ENCODE data around the gene ABCD3. TPM values are rescaled to one million over a fixed set of nuclear protein-coding genes. Genes with fewer than 3 reads are reported as not detected.

ABCD3 gene
- total RNA-seq, 5 donors from 2014 or later (not counting 1 experiment from before 2014, with no cell fraction given) = 17.3 to 29.9 (median 24.2) TPM

- WGBS (ENCODE audit: insufficient coverage) = no CpG with 5 or more reads among the region's 5 CpGs
- DNase-seq (no peak), ATAC-seq (replicated peaks in 1 of 4) (no peak)
- ChIA-PET POLR2A (no interaction called here), CTCF (no interaction called here)
- Mint-ChIP-seq H3K4me1 (no peaks in the 10 kb centered on the region), H3K27ac (no peak overlapping the region), H3K36me3 (no peaks in the 10 kb centered on the region), H3K9me3 (peaks cover 0 to 7% (median 0%) of the 10 kb centered on the region in 3 donors), H3K27me3 (peaks cover 3 to 6% of the 10 kb centered on the region in 2 donors), H3K4me3 (no peak overlapping the region)
- no peaks in the 10 kb centered on the region for H3K36me3 ChIP-seq (ENCODE audit: control insufficient read depth in 2 of 2, extremely low read depth in 1 of 2, insufficient read depth in 1 of 2, low read length in 1 of 2)
- no peaks in the 10 kb centered on the region for H3K27me3 ChIP-seq (replicated peaks in 1 of 2; ENCODE audit: control insufficient read depth in 2 of 2, extremely low read depth in 1 of 2, insufficient read depth in 2 of 2, low read length in 1 of 2)
- no peaks in the 10 kb centered on the region for H3K9me3 ChIP-seq
- H3K27ac ChIP-seq (ENCODE audit: low read length) = no peak overlapping the region
- H3K4me3 ChIP-seq (ENCODE audit: control insufficient read depth in 1 of 2, extremely low read depth in 1 of 2, low read length in 1 of 2) = no peak overlapping the region
- H3K4me1 ChIP-seq (ENCODE audit: control insufficient read depth in 1 of 2, extremely low read depth in 1 of 2, insufficient read depth in 2 of 2, low read length in 2 of 2) = no peaks in the 10 kb centered on the region
These were observed 110.6 kb downstream of the ABCD3 start for GRCh38 chr1:94528826-94529225.

GRCh38 chr1:94529416-94529815, 111.2 kb downstream of the ABCD3 start:
- WGBS (ENCODE audit: insufficient coverage) = no CpG with 5 or more reads among the region's 2 CpGs
- H3K27me3 ChIP-seq (replicated peaks in 1 of 2; ENCODE audit: control insufficient read depth in 2 of 2, extremely low read depth in 1 of 2, insufficient read depth in 2 of 2, low read length in 1 of 2) = no peaks in the 10 kb centered on the region

GRCh38 chr1:94530373-94530878, 112.2 kb downstream of the ABCD3 start:
- Mint-ChIP-seq H3K9me3 (peaks cover 0 to 3% (median 0%) of the 10 kb centered on the region in 3 donors), H3K27me3 (peaks cover 3 to 14% of the 10 kb centered on the region in 2 donors), H3K36me3 (no peaks in the 10 kb centered on the region), H3K4me1 (no peaks in the 10 kb centered on the region), H3K4me3 (no peak overlapping the region), H3K27ac (no peak overlapping the region)
- no peak overlapping the region for H3K4me3 ChIP-seq (ENCODE audit: control insufficient read depth in 1 of 2, extremely low read depth in 1 of 2, low read length in 1 of 2)
- no peaks in the 10 kb centered on the region for H3K4me1 ChIP-seq (ENCODE audit: control insufficient read depth in 1 of 2, extremely low read depth in 1 of 2, insufficient read depth in 2 of 2, low read length in 2 of 2)
- no peak for DNase-seq
- ATAC-seq (replicated peaks in 1 of 4) = no peak
- H3K9me3 ChIP-seq = no peaks in the 10 kb centered on the region
- POLR2A ChIA-PET = no interaction called here
- no peaks in the 10 kb centered on the region for H3K36me3 ChIP-seq (ENCODE audit: control insufficient read depth in 2 of 2, extremely low read depth in 1 of 2, insufficient read depth in 1 of 2, low read length in 1 of 2)
- peaks cover 0 to 2% of the 10 kb centered on the region in 2 experiments for H3K27me3 ChIP-seq (replicated peaks in 1 of 2; ENCODE audit: control insufficient read depth in 2 of 2, extremely low read depth in 1 of 2, insufficient read depth in 2 of 2, low read length in 1 of 2)
- 92% methylated on average over 2 of the region's 4 CpGs for WGBS (ENCODE audit: insufficient coverage)
- H3K27ac ChIP-seq (ENCODE audit: low read length) = no peak overlapping the region
- CTCF ChIA-PET = no interaction called here

More at GRCh38 chr1:94529416-94529815, 111.2 kb downstream of the ABCD3 start:
- Mint-ChIP-seq H3K27me3 (peaks cover 3 to 6% of the 10 kb centered on the region in 2 donors), H3K9me3 (peaks cover 0 to 7% (median 0%) of the 10 kb centered on the region in 3 donors), H3K4me3 (no peak overlapping the region), H3K27ac (no peak overlapping the region), H3K36me3 (no peaks in the 10 kb centered on the region), H3K4me1 (no peaks in the 10 kb centered on the region)
- ChIA-PET POLR2A (no interaction called here), CTCF (interaction anchor here in 1 of 2 donors (0.6 kb wide), 1 partner anchor 47 kb away, joined by 4 read pairs; no protein-coding TSS in a partner anchor)
- H3K9me3 ChIP-seq = no peaks in the 10 kb centered on the region
- H3K27ac ChIP-seq (ENCODE audit: low read length) = no peak overlapping the region
- DNase-seq (no peak), ATAC-seq (replicated peaks in 1 of 4) (no peak)
- no peaks in the 10 kb centered on the region for H3K36me3 ChIP-seq (ENCODE audit: control insufficient read depth in 2 of 2, extremely low read depth in 1 of 2, insufficient read depth in 1 of 2, low read length in 1 of 2)
- no peaks in the 10 kb centered on the region for H3K4me1 ChIP-seq (ENCODE audit: control insufficient read depth in 1 of 2, extremely low read depth in 1 of 2, insufficient read depth in 2 of 2, low read length in 2 of 2)
- no peak overlapping the region for H3K4me3 ChIP-seq (ENCODE audit: control insufficient read depth in 1 of 2, extremely low read depth in 1 of 2, low read length in 1 of 2)

GRCh38 chr1:94531664-94532063, 113.5 kb downstream of the ABCD3 start:
- H3K4me1 ChIP-seq (ENCODE audit: control insufficient read depth in 1 of 2, extremely low read depth in 1 of 2, insufficient read depth in 2 of 2, low read length in 2 of 2) = no peaks in the 10 kb centered on the region
- Mint-ChIP-seq H3K4me1 (no peaks in the 10 kb centered on the region), H3K27ac (no peak overlapping the region), H3K36me3 (no peaks in the 10 kb centered on the region), H3K9me3 (peaks cover 0 to under 1% (median 0%) of the 10 kb centered on the region in 3 donors), H3K4me3 (no peak overlapping the region), H3K27me3 (peaks cover 3 to 21% of the 10 kb centered on the region in 2 donors)
- no peak for ATAC-seq (replicated peaks in 1 of 4)
- no peaks in the 10 kb centered on the region for H3K9me3 ChIP-seq
- no peak for DNase-seq
- peaks cover 0 to 5% of the 10 kb centered on the region in 2 experiments for H3K27me3 ChIP-seq (replicated peaks in 1 of 2; ENCODE audit: control insufficient read depth in 2 of 2, extremely low read depth in 1 of 2, insufficient read depth in 2 of 2, low read length in 1 of 2)
- H3K4me3 ChIP-seq (ENCODE audit: control insufficient read depth in 1 of 2, extremely low read depth in 1 of 2, low read length in 1 of 2) = no peak overlapping the region
- 63% methylated on average over 1 of the region's 6 CpGs for WGBS (ENCODE audit: insufficient coverage)
- H3K27ac ChIP-seq (ENCODE audit: low read length) = no peak overlapping the region
- H3K36me3 ChIP-seq (ENCODE audit: control insufficient read depth in 2 of 2, extremely low read depth in 1 of 2, insufficient read depth in 1 of 2, low read length in 1 of 2) = no peaks in the 10 kb centered on the region
- ChIA-PET POLR2A (no interaction called here), CTCF (no interaction called here)

DNA sequence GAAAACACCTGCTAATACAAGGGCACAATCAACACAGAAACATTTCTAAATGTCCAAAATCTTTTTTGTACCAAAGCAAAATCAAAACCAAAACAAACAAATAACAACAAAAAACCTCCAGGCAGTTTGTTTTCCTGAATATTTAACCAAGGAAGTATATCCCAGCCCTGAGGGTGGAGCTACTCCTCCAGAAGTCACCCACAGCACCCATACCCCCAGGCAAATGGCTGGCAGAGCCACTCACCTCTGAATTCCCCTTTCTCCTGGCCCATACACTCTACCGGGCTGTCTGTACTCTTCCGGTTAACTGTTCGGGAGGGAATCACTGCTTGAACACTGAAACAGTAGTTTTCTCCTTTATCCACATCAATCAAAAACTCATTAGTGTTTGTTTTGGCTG, 113.9 kb downstream of the ABCD3 start:
- Mint-ChIP-seq H3K4me3 (no peak overlapping the region), H3K36me3 (no peaks in the 10 kb centered on the region), H3K9me3 (no peaks in the 10 kb centered on the region), H3K27ac (no peak overlapping the region), H3K27me3 (peaks cover 6 to 25% of the 10 kb centered on the region in 2 donors), H3K4me1 (no peaks in the 10 kb centered on the region)
- H3K27ac ChIP-seq (ENCODE audit: low read length) = no peak overlapping the region
- no peaks in the 10 kb centered on the region for H3K9me3 ChIP-seq
- ATAC-seq (replicated peaks in 1 of 4) (no peak), DNase-seq (no peak)
- ChIA-PET POLR2A (no interaction called here), CTCF (no interaction called here)
- peaks cover 0 to 5% of the 10 kb centered on the region in 2 experiments for H3K27me3 ChIP-seq (replicated peaks in 1 of 2; ENCODE audit: control insufficient read depth in 2 of 2, extremely low read depth in 1 of 2, insufficient read depth in 2 of 2, low read length in 1 of 2)
- no CpG with 5 or more reads among the region's 3 CpGs for WGBS (ENCODE audit: insufficient coverage)
- no peak overlapping the region for H3K4me3 ChIP-seq (ENCODE audit: control insufficient read depth in 1 of 2, extremely low read depth in 1 of 2, low read length in 1 of 2)
- H3K36me3 ChIP-seq (ENCODE audit: control insufficient read depth in 2 of 2, extremely low read depth in 1 of 2, insufficient read depth in 1 of 2, low read length in 1 of 2) = no peaks in the 10 kb centered on the region
- no peaks in the 10 kb centered on the region for H3K4me1 ChIP-seq (ENCODE audit: control insufficient read depth in 1 of 2, extremely low read depth in 1 of 2, insufficient read depth in 2 of 2, low read length in 2 of 2)

- no peak overlapping the region for H3K27ac ChIP-seq (ENCODE audit: low read length)
- Mint-ChIP-seq H3K4me1 (no peaks in the 10 kb centered on the region), H3K27me3 (peaks cover 28 to 41% of the 10 kb centered on the region in 2 donors), H3K9me3 (no peaks in the 10 kb centered on the region), H3K36me3 (no peaks in the 10 kb centered on the region), H3K4me3 (no peak overlapping the region), H3K27ac (no peak overlapping the region)
- H3K4me1 ChIP-seq (ENCODE audit: control insufficient read depth in 1 of 2, extremely low read depth in 1 of 2, insufficient read depth in 2 of 2, low read length in 2 of 2) = no peaks in the 10 kb centered on the region
- no peaks in the 10 kb centered on the region for H3K9me3 ChIP-seq
- H3K36me3 ChIP-seq (ENCODE audit: control insufficient read depth in 2 of 2, extremely low read depth in 1 of 2, insufficient read depth in 1 of 2, low read length in 1 of 2) = no peaks in the 10 kb centered on the region
- CTCF ChIA-PET = no interaction called here
- no peak for DNase-seq
- H3K4me3 ChIP-seq (ENCODE audit: control insufficient read depth in 1 of 2, extremely low read depth in 1 of 2, low read length in 1 of 2) = no peak overlapping the region
- H3K27me3 ChIP-seq (replicated peaks in 1 of 2; ENCODE audit: control insufficient read depth in 2 of 2, extremely low read depth in 1 of 2, insufficient read depth in 2 of 2, low read length in 1 of 2) = peaks cover 0 to 18% of the 10 kb centered on the region in 2 experiments
- WGBS (ENCODE audit: insufficient coverage) = 90% methylated on average over 4 of the region's 5 CpGs
- no peak for ATAC-seq (replicated peaks in 1 of 4)
- POLR2A ChIA-PET = no interaction called here
These were observed 116.9 kb downstream of the ABCD3 start for GRCh38 chr1:94535095-94535494.

GRCh38 chr1:94535879-94536278, 117.7 kb downstream of the ABCD3 start:
- Mint-ChIP-seq H3K9me3 (no peaks in the 10 kb centered on the region), H3K4me3 (no peak overlapping the region), H3K27me3 (peaks cover 36 to 49% of the 10 kb centered on the region in 2 donors), H3K4me1 (peaks cover 2 to 5% (median 5%) of the 10 kb centered on the region in 3 donors), H3K36me3 (no peaks in the 10 kb centered on the region), H3K27ac (no peak overlapping the region)
- ChIA-PET CTCF (no interaction called here), POLR2A (no interaction called here)
- DNase-seq = no peak
- ATAC-seq (replicated peaks in 1 of 4) = no peak
- no peak overlapping the region for H3K4me3 ChIP-seq (ENCODE audit: control insufficient read depth in 1 of 2, extremely low read depth in 1 of 2, low read length in 1 of 2)
- H3K9me3 ChIP-seq = no peaks in the 10 kb centered on the region
- no peaks in the 10 kb centered on the region for H3K36me3 ChIP-seq (ENCODE audit: control insufficient read depth in 2 of 2, extremely low read depth in 1 of 2, insufficient read depth in 1 of 2, low read length in 1 of 2)
- H3K4me1 ChIP-seq (ENCODE audit: control insufficient read depth in 1 of 2, extremely low read depth in 1 of 2, insufficient read depth in 2 of 2, low read length in 2 of 2) = peaks cover 0 to 1% of the 10 kb centered on the region in 2 experiments
- no peak overlapping the region for H3K27ac ChIP-seq (ENCODE audit: low read length)
- no CpG with 5 or more reads among the region's 9 CpGs for WGBS (ENCODE audit: insufficient coverage)
- H3K27me3 ChIP-seq (replicated peaks in 1 of 2; ENCODE audit: control insufficient read depth in 2 of 2, extremely low read depth in 1 of 2, insufficient read depth in 2 of 2, low read length in 1 of 2) = peaks cover 3 to 23% of the 10 kb centered on the region in 2 experiments

Measured in T-cell (primary cell).